Measurements from ENCODE around the gene PLEKHN1. TPM values are rescaled to one million over a fixed set of nuclear protein-coding genes. Genes with fewer than 3 reads are reported as not detected.
A peak's percentile ranks its signal among the peaks of the same experiment; 100 is the strongest.

The PLEKHN1 gene
- total RNA-seq, 1 donor from 2014 or later: 1.3 TPM

DNA sequence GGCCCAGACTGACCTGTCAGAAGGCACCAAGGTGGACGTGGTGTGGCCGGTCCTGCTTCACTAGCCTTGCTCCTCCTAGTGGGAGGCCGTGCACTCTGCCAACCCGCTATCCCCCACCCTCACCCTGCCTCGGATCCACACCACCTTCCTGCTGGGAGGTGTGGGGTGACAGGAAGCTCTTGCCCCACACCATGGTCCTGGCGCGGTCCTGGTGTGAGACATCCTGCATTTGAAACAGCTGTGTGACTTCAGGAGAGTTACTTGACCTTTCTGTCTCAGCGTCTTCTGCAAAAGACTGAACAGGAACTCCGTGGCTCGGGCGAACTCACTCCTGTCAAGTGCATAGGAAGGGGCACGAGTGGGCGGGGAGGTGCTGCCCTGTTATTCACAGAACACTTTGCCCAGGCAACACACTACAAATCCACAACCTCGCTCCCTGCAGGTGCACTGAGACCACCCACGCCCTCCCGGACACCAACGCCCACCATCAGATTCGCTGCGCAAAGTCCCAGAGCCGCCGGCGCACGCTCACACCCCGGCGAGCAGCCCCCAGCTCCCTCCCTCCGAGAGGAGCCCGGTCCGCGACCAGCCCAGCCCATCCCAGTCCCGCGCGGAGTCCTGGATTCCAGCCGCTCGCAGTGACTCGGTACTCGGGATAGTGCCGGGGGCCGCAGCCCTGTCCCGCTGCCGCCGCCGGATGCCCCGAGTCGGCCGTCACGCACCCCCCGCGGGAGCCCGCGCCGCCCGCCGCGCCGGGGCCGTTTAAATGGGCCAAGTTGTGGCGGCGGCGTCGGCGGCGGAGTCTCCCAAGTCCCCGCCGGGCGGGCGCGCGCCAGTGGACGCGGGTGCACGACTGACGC lies 42.9 kb upstream of the PLEKHN1 start, which contains the start of gene SAMD11:
Gene SAMD11 (plus strand): TSS at position 793 of the 860 bp plus-strand sequence. CDS start 509 bp downstream, outside the sequence.
- ChIA-PET CTCF (interaction anchor here (0.8 kb wide), 1 partner anchor 53 kb away, joined by 3 read pairs; no protein-coding TSS in a partner anchor), POLR2A (no interaction called here)
- peak; percentile 67 for DNase-seq
- Mint-ChIP-seq H3K27ac (no peak within 1 kb of the TSS), H3K36me3 (ENCODE audit: low read depth) (no peaks in the 10 kb centered on the region), H3K4me3 (peak within 1 kb of the TSS; percentile 83), H3K9me3 (no peaks in the 10 kb centered on the region), H3K27me3 (peaks cover 50% of the 10 kb centered on the region), H3K4me1 (peaks cover 23% of the 10 kb centered on the region)
- ATAC-seq (ENCODE audit: low read depth): peak; percentile 37
- TF ChIP-seq CTCF (IDR thresholded peaks at IDR 0.05): no peak
- intact Hi-C loops (cut with micrococcal nuclease): loop anchor here (5.0 kb wide), 1 partner anchor 44 kb away; the partner anchor contains the start of gene PLEKHN1

DNA sequence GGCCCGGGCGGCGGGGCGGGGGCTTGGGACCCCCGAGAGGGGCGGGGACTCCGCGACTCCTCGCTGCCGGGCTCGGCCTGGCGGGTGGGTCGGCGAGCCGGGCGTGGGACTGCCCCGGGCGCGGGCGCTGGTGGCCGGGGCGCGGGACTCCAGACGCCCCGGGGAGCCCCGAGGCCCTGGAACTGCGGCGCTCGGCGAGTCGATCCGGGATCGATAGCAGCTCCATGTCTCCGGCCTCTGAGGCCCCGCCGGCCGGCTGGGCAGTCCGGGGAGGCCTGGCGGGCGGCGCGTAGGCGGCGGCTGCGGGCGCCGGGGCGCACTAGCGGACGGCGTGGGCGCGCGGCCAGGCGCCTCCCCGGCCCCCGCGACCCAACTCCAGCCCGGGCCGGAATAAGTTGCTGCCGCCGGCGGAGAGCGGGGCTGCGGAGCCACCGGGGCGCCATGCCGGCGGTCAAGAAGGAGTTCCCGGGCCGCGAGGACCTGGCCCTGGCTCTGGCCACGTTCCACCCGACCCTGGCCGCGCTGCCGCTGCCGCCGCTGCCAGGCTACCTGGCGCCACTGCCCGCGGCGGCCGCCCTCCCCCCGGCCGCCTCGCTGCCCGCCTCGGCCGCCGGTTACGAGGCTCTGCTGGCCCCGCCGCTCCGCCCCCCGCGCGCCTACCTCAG lies 42.2 kb upstream of the PLEKHN1 start:
- H3K9me3 Mint-ChIP-seq: no peaks in the 10 kb centered on the region
- no peak for TF ChIP-seq CTCF (IDR thresholded peaks at IDR 0.05)
- ATAC-seq (ENCODE audit: low read depth): peak; percentile 9
- no peak overlapping the region for H3K4me3 Mint-ChIP-seq
- H3K27me3 Mint-ChIP-seq: peaks cover 46% of the 10 kb centered on the region
- H3K4me1 Mint-ChIP-seq: peaks cover 23% of the 10 kb centered on the region
- CTCF ChIA-PET: no interaction called here
- POLR2A ChIA-PET: no interaction called here
- no peak overlapping the region for H3K27ac Mint-ChIP-seq
- no peaks in the 10 kb centered on the region for H3K36me3 Mint-ChIP-seq (ENCODE audit: low read depth)
- intact Hi-C loops (cut with micrococcal nuclease): loop anchor here (5.0 kb wide), 1 partner anchor 43 kb away; the partner anchor contains the start of gene PLEKHN1
- DNase-seq: no peak

- no peak for DNase-seq
- H3K27me3 Mint-ChIP-seq: peaks cover 49% of the 10 kb centered on the region
- H3K36me3 Mint-ChIP-seq (ENCODE audit: low read depth): no peaks in the 10 kb centered on the region
- POLR2A ChIA-PET: no interaction called here
- CTCF ChIA-PET: no interaction called here
- peaks cover 23% of the 10 kb centered on the region for H3K4me1 Mint-ChIP-seq
- no peaks in the 10 kb centered on the region for H3K9me3 Mint-ChIP-seq
- H3K4me3 Mint-ChIP-seq: peak overlapping the region; percentile 66
- intact Hi-C loops (cut with micrococcal nuclease): loop anchor here (5.0 kb wide), 1 partner anchor 42 kb away; the partner anchor contains the start of gene PLEKHN1
- H3K27ac Mint-ChIP-seq: no peak overlapping the region
- ATAC-seq (ENCODE audit: low read depth): no peak
- TF ChIP-seq CTCF (IDR thresholded peaks at IDR 0.05): no peak
Measured at GRCh38 chr1:924656-925560, 41.4 kb upstream of the PLEKHN1 start.

GRCh38 chr1:925561-926421 lies 40.5 kb upstream of the PLEKHN1 start:
- no peak for ATAC-seq (ENCODE audit: low read depth)
- ChIA-PET POLR2A (no interaction called here), CTCF (no interaction called here)
- H3K9me3 Mint-ChIP-seq: no peaks in the 10 kb centered on the region
- no peaks in the 10 kb centered on the region for H3K36me3 Mint-ChIP-seq (ENCODE audit: low read depth)
- DNase-seq: no peak
- peak overlapping the region; percentile 48 for H3K4me3 Mint-ChIP-seq
- H3K4me1 Mint-ChIP-seq: peaks cover 18% of the 10 kb centered on the region
- no peak for TF ChIP-seq CTCF (IDR thresholded peaks at IDR 0.05)
- intact Hi-C loops (cut with micrococcal nuclease): no loop called here
- no peak overlapping the region for H3K27ac Mint-ChIP-seq
- H3K27me3 Mint-ChIP-seq: peaks cover 44% of the 10 kb centered on the region
